Muscle of back (tissue), 11 donors: ENCODE data around the gene SARS2. TPM values are rescaled to one million over a fixed set of nuclear protein-coding genes. Genes with fewer than 3 reads are reported as not detected.

Experiments
- DNase-seq, 3 donors: peaks; one replicate each; pipeline versions ENCODE4 v3.0.0 to v3.0.0-alpha.2; 2013
- polyA plus RNA-seq, 10 donors: library from polyadenylated mRNA; unstranded; fragments of 120-200 nt; gene quantifications; one replicate each; pipeline ENCODE4 v1.2.1, GENCODE V29; 2013; ENCODE audit not compliant: insufficient read length in 10 of 10

The SARS2 gene
- polyA plus RNA-seq, 10 donors = 19.6 to 35.4 (median 23.6) TPM

GRCh38 chr19:38919837-38920601, 10.5 kb downstream of the SARS2 start:
- peak in 2 of 3 donors; percentile 18 to 80 for DNase-seq

DNA sequence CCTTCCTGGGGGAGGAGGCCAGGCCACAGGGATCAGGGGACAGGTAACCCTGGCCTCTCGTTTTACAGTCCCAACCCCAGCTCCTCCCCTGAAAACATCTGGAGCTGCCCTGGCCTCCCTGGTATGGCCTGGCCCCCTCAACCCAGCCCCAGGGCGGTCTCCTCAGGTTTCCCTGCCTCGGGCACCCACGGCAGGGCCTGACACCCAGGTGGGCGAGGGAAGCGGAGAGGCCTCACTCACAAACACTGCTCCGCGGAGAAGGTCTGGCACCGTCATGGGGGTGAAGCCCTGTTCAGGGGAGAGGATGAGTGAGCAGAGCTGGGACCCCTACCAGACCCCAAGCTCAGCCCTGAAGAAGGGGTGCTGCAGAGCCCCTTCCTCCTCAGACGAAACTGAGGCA, 12.0 kb downstream of the SARS2 start:
- no peak for DNase-seq

GRCh38 chr19:38917921-38918491, 12.6 kb downstream of the SARS2 start:
- no peak for DNase-seq

DNA sequence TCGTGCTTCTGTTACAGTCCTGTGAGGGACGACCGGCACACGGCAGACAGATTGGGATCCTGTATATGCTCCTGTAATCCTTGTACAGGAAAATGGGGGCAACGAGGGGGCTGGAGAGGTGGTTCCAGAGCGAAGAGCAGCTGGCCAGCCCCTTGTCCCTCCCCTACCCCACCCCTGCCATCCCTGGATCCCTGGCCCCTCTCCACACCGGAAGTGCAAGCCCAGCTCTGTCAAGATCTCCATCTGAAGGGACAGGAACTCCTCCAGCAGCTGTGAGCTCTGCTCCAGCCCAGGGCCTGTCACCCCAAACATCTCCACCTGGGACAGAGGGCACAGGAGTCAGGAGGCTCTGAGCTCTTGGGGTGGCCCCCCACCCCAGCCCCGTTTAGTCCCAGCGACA, 13.0 kb downstream of the SARS2 start:
- DNase-seq = no peak

GRCh38 chr19:38915329-38916321, 14.9 kb downstream of the SARS2 start:
- DNase-seq = no peak

GRCh38 chr19:38913958-38914357, 16.6 kb downstream of the SARS2 start:
- DNase-seq = no peak

DNA sequence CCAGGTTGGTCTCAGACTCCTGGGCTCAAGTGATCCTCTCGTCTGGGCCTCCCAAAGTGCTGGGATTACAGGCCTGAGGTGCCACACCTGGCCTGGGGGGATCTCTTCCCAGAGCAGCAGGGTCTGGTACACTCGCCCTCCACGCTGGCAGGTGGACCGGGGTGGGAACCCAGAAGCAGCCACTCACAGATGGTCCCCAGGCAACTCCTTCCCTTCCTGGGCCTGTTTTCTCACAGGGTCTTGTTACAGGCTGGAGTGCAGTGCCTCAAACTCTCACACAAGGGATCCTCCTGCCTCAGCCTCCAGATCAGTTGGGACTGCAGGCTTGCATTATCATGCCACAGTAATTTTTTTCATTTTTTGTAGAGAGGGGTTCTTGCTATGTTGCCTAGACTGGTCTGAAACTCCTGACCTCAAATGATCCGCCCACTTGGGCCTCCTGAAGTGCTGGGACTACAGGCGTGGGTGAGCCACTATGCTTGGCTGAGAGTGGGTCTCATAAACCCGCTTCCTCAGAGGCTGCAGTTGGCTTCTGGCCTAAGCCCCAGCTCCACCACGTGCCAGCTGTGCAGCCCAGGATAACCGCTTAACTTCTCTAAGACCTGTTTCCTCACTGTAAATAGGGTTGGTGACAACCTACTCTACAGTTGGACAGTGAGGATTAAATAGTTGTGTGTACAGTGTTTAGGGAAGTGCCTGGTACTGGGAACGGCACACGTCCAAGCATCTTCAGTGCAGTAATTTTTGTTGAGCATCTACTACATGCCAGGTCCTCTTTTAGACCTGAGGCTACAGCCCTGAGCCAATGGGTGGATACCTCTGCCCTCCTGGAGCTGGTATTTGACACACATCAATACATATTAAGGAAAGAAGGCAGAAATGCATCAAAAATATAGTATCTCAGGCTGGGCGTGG, 17.7 kb downstream of the SARS2 start:
- no peak for DNase-seq

GRCh38 chr19:38911388-38912001, 19.1 kb downstream of the SARS2 start:
- DNase-seq = no peak

GRCh38 chr19:38910488-38910887, 20.1 kb downstream of the SARS2 start:
- DNase-seq = no peak

DNA sequence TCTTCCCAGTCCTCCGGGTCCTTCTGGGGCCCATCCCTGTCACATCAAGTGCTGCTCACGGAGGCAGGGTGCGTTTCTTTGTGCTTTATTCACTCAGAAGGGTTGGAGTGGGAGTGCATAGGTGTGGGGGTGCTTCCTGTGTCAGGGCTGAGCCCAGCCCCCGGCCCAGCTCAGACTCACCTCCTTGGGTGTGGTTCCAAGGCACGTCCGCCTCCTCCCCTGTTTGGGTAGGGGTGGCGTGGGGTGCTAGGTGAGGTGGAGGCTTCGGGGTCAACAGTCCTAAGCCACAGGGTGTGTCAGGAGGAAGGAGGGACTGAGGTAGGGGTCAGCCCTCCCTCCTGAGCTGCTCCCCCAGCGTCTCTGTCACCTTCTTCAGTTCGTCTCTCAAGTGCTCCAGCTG, 21.7 kb downstream of the SARS2 start:
- no peak for DNase-seq

- no peak for DNase-seq
These were observed 22.9 kb downstream of the SARS2 start for GRCh38 chr19:38907670-38908069.

DNA sequence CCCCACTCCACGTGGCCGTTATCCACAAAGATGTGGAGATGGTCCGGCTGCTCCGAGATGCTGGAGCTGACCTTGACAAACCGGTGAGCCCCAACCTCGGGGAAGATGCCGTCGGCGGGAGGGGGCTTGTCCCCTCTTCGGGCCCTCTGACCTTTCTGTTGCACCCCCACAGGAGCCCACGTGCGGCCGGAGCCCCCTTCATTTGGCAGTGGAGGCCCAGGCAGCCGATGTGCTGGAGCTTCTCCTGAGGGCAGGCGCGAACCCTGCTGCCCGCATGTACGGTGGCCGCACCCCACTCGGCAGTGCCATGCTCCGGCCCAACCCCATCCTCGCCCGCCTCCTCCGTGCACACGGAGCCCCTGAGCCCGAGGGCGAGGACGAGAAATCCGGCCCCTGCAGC, 23.3 kb downstream of the SARS2 start:
- no peak for DNase-seq

DNA sequence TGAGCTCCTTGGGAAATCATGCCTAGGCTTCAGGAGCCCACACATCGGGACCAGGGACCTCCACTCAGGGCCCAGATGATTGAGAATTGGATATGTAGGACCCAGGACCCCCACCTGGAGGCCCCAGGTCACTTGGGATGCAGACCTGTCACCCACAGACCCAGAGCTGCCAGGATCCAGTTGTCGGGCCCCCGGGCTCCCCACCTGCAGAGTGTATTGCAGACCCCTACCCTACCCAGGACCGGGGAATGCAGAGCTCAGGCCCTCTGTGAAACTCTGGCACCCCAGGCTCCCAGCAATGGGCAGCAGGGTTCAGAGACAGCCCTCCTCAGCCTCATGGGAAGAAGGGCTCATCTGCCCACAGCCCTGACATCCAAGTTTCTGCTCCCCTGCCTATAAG, 24.9 kb downstream of the SARS2 start:
- DNase-seq = no peak

DNA sequence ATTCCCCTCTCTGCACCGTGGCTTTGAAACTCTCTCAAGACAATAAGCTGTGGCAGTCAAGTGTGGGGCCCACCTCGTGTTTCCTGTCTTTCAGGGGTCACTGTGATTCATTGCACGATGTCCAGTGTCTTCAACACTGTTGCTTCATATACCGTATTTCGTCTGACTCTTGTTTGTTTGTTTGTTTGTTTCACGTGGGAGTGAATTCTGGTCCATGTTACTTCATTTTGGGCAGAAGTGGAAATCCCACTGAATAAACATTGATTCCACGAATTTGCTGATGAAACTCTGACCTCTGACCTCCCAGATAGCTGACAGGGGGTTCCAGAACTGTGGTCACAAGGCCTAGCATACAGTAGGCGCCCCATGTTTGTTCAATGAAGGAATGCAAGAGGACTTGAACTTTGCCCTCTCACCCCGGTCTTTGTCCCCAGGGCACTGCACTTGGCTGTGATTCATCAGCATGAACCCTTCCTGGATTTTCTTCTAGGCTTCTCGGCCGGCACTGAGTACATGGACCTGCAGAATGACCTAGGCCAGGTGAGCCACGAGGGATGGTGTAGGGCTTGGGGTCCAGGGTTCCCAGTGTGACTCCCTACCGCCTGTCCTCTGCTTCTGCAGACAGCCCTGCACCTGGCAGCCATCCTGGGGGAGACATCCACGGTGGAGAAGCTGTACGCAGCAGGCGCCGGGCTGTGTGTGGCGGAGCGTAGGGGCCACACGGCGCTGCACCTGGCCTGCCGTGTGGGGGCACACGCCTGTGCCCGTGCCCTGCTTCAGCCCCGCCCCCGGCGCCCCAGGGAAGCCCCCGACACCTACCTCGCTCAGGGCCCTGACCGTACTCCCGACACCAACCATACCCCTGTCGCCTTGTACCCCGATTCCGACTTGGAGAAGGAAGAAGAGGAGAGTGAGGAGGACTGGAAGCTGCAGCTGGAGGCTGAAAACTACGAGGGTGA, 25.7 kb downstream of the SARS2 start:
- no peak for DNase-seq

DNA sequence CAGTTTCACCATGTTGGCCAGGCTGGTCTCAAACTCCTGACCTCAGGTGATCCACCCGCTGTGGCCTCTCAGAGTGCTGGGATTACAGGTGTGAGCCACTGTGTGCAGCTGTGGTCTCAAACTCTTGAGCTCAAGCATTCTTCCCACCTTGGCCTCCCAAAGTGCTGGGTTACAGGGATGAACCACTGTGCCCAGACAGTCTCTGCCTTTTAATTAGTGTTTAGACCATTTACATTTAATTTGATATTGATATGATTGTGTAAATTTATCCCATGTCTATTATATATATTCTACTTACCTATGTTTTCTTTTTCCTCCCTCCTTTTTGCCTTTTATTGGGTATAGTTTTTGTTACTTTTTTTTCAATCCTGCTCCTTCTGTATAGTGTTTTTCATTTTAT, 28.9 kb downstream of the SARS2 start:
- DNase-seq = no peak

DNA sequence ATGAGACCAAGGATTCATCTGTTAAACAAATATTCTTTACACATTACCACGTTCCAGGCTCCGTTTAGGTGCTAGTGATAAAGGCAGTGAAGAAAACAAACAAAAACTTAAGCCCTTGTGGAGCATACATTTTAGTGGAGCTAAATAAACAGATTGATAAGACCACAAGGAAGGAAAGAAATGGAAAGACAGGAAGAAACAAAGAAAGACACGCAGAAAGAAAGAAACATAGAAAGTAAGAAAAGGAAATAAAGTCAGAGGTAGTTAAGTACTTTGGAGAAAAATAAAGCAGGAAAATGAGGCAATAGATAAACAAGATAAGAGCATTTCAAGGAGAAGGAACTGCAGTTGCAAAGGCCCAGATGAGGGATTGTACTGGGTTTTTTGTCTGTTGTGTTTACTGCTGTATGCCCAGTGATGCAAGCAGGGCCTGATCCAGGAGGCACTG, 29.8 kb downstream of the SARS2 start:
- DNase-seq = no peak

DNA sequence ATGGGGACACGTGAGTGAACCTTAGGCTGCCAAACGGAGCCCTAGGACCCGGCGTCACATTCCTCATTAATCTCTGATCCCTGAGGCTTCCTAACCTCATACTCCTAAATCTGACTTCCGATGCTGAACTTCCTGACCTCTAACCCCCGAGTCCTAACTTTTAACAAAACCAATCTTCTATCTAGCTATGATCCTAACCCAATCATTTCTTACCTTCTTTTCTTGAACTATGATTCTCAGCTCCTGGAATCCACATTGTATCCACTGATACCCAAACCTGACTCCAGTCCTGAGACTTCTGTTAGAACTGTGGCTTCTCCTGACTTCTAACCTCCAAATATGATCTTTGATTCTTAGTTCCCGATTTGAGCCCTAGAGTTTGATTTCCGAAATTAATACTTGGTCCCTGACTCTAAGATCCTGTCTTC, 30.3 kb downstream of the SARS2 start:
- no peak for DNase-seq

GRCh38 chr19:38899447-38900201, 30.9 kb downstream of the SARS2 start, which contains the start of the genes NFKBIB and SIRT2:
NFKBIB (plus strand) TSS chr19:38899969; CDS start chr19:38900033, 64 bp downstream.
SIRT2 (minus strand) TSS chr19:38899618; CDS start chr19:38899521, 97 bp downstream.
- peak; percentile 100 for DNase-seq
